Stimulated activated CD8-positive, alpha-beta memory T cell treated with anti-CD3 and anti-CD28 coated beads, Interleukin-15, amount 100 ng/mL, for 4 hours (primary cell): ENCODE results near the gene AUP1.
"Not testable (repeated sequence)": the region's sequence is repeated elsewhere in the genome, so short reads cannot be mapped to it uniquely, and the experiment has no call there.

Experiments
- DNase-seq, 2 donors: peaks; one replicate each; pipeline ENCODE4 v3.0.0-alpha.2; 2020; ENCODE audit warnings: low read depth in 2 of 2

Gene AUP1, protein sequence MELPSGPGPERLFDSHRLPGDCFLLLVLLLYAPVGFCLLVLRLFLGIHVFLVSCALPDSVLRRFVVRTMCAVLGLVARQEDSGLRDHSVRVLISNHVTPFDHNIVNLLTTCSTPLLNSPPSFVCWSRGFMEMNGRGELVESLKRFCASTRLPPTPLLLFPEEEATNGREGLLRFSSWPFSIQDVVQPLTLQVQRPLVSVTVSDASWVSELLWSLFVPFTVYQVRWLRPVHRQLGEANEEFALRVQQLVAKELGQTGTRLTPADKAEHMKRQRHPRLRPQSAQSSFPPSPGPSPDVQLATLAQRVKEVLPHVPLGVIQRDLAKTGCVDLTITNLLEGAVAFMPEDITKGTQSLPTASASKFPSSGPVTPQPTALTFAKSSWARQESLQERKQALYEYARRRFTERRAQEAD

DNA sequence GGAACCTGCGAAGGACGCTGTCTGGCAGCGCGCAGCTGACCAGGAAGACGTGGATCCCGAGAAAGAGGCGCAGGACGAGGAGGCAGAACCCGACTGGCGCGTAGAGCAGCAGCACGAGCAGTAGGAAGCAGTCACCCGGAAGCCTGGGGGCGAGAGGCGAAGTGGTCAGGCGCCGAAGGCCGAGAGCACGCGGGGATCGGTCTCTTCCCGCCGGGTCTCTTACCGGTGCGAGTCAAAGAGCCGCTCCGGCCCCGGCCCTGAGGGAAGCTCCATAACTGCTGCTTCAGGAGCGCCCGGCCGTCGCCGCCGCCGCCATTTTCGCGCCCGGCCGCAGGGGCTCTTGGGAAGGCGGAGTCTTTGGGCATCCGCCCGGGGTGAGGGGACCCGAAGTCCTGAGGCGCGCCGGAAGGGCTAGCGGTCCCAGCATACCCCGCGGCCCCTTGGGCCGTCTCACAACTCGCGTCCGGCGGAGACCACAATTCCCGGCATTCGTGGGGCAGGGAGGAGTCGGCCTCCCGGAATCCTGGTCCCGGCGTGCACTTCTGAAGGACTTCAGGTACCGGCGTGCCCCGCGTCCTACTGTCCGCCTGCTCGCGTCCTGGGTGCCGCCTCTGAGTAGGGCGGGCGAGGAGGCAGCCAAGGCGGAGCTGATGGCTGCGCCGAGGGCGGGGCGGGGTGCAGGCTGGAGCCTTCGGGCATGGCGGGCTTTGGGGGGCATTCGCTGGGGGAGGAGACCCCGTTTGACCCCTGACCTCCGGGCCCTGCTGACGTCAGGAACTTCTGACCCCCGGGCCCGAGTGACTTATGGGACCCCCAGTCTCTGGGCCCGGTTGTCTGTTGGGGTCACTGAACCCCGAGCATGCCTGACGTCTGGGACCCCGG, at the start of gene AUP1, which contains the start of gene HTRA2:
TSS of gene AUP1 (minus strand) at position 350 of the 882 bp plus-strand sequence. CDS start at position 273, 77 bp downstream.
TSS of gene HTRA2 (plus strand) at position 577 of the 882 bp plus-strand sequence. CDS start at position 651, 74 bp downstream.
- DNase-seq = peak; percentile 75 to 76

DNA sequence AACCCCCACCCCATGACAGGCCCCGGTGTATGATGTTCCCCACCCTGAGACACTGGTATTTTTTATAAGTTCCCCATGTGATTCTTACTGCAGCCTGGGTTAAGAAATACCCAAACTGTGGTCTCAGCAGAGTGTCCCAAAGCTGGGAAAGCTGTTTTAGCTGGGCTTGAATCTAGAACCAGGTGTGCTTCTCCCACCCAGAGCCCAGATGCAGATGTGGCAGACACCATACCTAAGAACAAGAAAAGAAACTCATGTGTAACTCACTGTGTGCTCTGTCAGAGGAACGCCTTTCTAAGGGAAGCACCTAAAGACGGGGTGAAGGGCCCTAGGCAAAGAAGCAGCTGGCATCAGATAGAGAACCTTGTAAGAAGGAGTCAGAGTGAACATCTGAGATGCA, 48.9 kb upstream of the AUP1 start:
- DNase-seq = no peak

DNA sequence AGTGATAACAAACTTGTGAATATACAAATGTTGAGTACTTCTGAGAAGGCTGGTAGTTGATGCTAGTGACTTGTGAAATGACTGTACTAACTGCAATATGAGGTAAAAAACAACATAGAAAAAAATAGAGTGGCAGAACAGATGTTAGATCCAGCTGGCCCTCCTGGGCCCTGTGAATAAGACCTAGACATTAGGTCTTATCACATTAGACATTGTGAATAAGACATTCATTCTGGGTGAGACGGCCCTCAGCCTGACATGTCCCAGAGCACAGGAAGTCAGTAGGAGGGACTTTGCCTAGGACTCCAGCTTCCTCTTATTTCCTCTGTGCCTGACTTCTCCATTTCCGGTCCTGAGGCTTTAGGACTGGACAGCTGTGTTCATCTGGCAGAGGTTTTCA, 47.9 kb upstream of the AUP1 start:
- no peak for DNase-seq

DNA sequence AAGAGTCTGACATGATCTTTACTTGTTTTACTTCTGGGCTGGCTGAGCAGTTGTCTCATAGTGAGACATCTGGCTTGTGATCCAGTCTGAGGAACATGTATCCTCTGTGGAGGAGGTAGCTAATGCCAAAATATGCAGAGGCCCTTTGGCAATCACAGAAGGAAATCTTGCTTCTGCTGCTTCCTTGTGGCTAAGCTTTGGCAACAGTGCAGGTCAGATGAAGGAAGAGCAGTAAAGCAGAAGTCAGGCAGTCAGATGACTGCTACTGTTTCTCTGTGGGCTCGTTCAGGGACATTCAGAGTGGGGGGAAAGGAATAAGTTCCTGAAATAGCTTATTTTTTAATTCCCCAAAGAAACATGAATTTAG, 47.3 kb upstream of the AUP1 start:
- no peak for DNase-seq

DNA sequence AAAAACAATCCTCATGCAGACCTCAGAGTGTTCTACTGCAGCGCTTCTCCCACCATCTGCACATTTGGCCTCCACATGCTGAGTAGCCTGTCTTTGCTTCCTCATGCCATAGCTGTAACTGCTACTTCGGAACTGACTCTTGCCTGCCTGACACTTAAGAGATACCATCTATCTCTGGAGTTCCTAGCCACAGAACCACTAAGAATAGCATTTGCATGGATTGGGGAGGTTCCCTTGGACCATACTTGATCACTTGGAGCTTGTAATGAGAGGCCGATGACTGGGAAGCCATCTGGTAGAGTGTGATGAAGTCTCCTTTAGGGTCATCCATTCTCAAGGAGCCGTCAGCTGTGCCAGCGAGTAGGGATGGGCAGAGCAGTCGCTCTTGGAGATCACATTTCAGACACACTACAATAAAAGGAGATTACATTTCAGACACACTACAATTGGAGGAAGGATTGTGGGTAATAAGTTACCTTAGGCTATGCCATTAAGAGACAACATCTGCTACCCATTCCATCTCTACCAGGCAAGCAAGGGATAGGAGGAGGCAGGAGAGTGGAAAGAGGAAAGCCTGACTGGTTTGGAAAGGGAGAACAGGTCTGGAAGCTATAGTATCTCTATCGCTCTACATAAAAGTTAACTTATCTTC, 46.8 kb upstream of the AUP1 start:
- DNase-seq = no peak

DNA sequence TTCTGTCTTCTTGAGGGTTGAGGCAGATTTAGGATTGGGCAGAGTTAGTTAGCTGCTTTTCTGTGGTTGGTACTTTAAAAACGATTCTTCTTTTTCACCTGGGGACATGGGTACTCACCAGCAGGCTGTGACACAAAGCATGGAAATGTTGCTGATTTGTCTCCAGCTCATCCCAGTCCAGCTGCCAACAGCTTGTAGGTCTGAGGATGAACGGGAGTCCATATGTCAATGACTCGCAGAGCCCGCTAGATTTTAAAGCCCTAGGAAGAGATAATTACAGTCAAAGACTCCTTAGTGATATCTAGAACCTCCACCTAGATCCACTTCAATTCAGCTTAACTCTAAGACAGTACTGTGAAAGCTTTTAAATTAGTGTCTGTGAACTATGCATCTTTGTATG, 45.8 kb upstream of the AUP1 start:
- no peak for DNase-seq

DNA sequence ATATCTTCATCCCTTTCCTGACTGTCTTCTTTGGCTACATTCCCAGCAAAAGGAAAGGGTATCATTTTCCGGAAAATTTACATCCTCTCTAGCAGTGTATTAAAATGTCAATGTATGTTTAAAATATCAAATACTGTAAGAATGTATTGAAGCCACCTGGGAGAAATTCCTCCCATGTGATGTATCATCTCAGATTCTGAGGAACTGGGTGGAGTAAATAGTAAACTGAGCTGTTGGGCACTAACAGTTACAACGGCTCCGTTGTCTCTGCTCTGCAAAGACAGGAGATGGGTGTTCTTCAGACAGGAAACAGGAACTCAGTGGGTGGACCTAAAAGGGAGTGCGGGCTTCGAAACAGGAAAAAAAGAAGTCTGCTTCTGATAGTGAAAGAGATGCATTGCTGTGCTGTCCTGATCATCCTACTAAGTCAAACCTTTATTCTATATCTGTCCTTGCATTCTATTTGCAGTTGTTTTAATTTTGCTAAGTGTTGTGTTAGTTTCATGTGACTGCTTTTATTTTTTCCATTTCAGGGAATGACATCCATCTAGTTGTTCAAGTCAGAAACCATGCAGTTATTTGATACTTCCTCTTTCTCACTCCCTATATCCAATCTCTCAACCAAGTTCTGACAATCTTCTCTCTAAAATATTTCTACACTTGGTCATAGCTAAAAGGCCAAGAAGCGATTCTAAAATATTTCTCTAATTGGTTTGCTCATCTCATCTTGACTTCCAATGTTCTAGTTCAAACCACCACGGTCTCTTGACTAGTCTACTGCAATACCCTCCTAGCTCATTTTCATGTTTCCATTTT, 44.4 kb upstream of the AUP1 start:
- DNase-seq = no peak

DNA sequence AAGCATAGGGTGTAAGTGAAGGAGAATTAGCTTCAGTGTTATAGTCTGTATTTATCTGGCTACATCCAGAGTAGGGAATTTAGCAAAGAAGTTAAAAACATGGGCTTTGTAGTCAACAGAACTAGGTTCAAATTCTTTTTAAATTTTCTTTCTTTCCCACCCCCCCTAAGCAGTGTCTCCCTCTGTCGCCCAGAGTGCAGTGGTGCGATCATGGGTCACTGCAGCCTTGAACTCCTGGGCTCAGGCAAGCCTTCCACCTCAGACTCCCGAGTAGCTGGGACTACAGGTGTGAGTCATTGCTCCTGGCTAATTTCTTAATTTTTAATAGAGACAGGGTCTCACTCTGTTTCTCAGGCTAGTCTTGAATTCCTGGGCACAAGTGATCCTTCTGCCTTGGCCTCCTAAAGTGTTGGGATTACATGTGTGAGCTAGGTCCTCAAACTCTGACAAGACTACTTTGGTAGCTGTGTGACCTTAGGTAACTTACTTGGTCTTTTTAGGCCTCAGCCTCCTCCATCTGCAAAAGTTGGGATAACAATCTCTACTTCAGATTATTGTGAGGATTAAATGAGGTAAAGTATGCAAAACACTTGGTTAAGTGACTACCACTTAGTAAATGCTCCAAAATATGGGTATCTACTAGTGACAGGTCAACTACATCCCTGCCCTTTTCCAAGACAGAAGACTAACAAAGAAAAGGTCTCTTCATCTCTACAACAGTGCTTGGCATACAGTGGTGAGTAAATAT, 42.8 kb upstream of the AUP1 start:
- DNase-seq = no peak

DNA sequence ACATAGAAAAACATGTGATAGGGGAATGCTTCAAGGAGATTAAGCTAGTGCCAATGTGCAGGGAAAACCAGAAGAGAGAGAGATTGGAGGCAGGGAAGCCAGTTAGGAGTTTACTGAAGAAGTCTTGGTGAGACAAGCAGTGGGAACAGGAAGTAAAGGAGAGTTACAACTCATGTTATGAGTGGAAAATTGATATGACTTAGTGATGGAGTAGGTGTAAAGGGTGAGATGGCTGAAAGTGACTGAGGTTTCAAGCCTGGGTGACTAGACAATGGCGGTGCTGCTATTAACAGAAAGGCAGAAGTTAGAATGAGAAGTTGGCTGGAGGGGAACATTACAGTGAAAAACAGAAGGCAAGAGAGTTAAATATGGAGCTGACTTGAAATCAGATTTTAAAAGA, 41.6 kb upstream of the AUP1 start:
- no peak for DNase-seq

DNA sequence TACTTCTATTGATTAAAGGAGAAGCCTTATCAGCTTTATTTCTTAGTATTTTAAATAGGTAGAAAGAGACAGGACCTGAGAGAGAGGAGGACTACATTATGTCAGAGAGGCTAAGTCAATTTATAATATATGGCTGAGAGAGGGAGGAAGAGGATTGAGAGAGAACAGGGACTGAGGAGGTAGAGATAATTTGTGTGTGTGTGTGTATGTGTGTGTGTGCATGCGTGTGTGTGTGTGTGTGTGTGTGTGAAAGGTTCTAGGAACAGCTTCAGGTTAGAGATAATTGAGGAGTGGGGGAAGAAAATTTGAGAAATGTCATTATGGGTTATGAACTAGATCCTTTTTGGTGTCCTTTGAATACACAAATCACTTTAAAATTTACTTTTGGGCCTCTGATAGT, 40.2 kb upstream of the AUP1 start:
- no peak for DNase-seq

DNA sequence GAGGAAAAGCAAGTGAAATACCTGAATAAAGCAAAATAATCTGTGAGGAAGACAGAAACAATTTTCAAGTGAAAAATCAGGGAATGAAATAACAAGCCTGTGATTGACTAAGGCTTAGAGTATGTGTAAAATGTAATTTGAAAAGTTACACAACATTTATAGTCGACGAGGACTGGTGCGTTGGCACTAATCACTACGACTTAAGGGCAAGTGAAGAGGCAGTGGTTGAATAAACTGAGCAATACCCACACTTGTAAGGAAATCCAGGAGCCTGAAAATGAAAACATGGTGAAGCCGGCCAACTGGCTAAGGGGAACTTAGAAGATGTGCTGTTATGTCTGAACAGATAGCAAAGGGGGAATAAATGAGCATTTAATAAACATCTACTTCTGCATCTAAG, 38.4 kb upstream of the AUP1 start:
- no peak for DNase-seq

DNA sequence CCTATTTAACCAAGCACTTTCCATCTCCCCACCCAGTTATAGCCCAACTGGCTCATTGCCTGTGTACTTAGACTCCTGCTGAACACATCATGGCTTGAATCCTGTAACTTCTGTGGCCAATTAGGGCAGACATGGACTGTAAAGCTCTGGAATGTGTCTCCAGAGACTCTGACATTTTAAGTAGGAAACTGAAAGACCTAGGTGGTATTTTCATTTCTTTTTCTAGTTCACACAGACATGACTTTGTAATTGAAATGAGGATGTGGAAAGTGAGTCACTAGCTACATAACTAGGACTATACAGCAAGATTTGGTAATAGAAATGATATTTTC, 37.2 kb upstream of the AUP1 start:
- DNase-seq = no peak

DNA sequence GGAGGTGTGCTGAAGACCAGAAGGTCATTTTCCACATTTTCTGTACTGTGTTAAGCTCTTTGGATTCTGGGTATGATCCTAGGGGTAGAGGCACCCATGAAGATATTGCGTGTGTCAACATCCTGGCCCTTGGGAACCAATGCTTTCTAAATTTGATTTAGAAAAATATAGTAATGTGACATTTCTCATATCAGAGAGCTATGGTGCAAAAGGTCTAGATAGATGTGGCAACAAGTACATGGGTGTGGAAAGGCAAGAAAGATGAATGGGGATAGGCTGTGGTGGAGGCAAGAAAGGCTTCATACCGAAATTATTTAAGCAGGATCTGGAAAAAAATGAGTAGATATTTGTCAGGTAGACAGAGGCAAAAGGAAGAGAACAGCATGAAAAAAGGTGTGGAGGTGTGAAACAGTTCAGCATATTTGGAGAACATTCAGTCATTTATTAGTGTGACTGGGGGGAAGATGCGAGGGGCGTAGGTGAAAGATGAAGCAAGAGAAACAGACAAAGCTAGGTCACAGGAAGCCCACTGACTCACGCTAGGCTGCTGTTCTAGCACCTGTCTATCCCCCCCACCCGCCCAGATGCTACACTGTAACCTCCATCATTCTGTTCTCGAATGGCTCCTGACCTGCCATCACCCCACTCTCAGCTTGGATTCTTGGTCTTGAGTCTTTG, 36.7 kb upstream of the AUP1 start:
- DNase-seq = no peak

DNA sequence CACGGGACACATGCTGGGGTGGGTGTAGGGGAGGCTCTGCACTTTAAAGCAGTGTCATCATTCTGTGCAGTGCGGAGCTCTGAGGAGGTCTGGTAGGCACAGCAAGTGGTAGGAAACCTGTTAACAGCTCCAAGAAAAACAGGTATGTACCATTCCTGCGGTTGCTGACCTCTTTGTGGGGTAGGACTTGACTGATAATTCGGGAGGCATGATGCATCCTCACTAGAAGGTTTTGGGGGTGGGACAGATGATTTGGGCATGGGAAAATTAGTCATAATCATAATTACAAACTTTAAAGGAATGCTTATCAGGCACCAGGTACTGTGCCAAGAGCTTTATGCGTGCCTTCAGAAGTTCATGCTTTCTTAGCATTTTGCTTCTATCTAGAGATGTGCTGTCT, 34.7 kb upstream of the AUP1 start:
- no peak for DNase-seq

DNA sequence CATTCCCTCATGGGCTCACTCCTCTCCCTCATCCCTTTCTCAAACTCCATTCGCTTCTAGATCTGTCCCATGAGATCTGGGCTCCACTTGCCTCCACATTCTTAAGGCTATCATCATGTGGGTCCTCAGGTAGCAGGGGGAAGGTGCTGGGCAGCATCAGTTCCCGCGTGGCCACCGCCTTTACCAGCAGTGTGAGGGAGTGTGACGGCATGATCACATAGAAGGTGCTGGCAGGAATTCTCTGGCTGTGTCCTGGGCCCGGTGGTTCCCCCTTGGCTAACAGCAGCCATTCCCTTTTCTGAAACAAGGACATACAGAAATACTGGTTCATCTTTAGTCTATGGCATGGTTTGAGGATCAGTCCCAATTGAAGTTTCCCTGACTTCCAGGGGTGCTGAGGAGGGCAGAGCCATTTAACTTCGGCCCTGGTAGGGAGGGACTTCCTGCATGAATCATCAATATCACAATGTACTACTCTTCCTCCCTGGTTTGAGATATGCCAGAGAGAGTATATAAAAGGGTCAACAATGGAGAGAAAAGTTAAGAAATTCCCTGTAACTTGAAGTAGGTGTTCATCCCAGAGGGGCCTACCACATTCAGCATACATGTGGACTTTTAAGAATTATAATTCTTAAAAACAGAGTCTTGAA, 32.7 kb upstream of the AUP1 start:
- DNase-seq = no peak

DNA sequence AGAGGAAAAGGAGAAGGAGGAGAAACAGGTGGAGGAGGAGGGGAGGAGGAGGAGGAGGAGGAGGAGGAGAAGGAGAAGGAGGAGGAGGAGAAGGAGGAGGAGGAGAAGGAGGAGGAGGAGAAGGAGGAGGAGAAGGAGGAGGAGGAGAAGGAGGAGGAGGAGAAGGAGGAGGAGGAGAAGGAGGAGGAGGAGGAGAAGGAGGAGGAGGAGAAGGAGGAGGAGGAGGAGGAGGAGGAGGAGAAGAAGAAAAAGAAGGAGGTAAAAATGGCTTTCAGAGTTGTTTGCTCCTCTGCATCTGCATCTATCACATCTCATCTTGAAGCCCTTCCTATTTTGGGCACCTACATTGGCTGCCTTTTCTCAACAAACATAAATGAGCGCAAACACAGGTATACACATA, 31.5 kb upstream of the AUP1 start:
- DNase-seq = not testable (repeated sequence)

DNA sequence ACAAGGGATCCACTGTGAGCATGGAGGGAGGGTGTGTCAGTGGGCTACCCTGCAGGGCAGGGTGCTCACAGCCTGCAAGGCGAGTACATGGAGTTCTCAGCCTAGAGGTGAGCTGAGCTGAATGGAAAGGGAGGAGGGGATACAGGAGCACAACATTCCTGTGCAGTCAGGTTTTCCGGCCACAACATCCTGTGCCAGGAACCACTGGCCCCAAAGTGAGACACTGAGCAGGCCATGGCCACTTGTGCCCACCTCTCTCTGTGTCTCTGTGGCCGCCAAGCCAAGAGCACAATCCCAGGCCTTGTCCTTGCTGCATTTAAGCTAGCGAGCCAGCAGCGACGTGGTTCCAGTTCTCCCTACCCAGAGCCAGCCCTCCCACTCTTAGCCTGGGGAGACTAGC, 31.1 kb upstream of the AUP1 start:
- no peak for DNase-seq

DNA sequence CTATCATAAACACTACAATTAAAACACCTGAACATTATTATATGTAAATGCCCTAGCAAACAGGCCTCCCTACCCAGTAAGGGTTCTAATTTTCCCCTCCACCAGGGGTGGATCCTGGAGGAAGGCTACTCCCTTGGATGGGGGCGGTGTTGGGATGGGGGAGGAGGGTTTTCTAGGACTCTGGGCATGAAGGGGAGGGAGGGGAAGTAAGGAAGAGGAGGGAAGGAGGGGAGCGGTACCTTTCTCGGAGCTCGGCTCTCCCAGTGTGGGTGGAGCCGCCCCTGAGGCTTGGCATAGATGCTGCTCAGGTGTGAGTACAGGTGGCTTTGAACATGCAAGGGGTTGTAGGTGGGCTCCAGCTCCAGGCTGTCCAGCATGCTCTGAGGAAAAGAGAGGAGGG, 30.4 kb upstream of the AUP1 start:
- no peak for DNase-seq

DNA sequence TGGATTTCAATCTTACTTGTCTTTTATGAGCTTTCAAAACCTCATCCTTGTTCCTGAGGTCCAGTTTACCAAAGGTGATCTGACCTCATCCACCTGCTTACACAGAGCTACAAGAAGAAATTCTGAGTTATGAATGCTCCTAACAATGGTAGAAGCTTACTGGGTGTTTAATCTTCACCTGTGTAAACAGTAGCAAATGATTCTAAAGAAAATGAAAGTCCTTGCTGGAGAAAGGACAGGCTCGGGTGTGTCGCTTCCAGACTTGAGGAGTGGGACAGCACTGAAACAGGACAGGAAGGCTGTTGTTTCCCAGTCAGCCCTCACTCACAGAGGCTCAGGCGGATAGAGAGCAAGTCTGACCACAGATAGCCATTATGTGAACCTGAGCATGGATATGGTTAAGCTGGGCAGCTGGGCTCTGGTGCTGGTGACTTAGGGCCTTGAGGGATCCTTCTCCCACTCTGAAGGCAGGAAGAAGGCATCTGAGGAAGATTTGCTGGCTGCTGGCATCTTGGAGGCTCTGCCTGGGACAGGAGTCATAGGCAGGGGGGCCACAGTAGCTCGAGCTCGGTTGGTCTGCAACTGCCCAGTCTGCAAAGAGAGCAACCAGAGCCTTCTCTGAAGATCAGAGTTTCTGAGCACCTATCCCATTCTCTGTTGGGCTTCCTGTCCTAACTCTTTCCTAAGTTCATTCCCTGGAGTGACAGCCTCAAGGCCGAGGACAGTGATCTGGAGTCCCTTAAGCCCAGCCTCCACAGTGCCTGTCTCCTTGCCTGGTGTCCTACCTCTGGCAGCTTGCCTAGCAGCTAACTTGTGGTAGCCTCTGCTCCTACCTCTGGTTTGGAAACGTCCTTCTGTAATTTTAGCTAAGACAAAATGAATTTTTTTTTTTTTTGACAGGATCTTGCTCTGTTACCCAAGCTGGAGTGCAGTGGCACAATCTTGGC, 29.1 kb upstream of the AUP1 start:
- DNase-seq = no peak
